ENCODE data around the gene MICALL2.

MICALL2 gene

DNA sequence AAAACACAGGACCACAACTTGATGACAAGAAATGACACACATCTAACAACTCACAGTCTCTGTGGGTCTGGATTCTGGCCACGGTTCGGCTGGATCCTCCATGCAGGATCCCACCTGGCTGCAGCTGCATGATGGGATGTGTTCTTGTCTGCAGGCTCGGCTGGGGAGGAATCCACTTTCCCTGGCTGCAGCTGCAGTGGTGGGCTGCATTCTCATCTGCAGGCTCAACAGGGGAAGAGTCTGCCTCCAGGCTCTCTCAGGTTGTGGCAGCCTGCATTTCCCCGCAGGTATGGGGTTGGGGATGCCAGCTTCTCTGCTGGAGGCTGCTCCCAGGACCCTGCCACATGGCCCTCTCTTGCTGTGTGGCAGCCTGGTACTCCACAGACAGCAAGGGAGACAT lies 64.9 kb downstream of the MICALL2 start:
- no peak for DNase-seq (ENCODE audit: low read depth)

DNA sequence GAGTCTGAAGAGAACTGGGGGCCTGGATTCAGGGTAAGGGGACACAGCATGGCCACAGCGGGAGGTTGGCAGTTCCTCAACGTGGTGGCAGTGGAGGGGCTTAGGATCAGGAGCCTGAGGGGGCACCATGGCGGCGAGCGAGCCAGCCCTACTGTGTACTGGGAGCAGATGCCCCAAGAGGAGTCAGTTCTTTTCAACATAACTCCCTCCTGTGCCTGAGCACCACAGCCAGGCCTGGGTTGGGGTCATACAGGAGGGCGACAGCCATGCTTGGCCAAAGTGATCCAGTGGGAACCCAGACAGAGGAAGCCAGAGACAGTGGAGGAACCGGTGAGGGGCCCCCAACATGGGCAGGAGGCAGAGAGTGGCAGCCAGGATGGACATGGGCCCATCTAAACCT lies 65.8 kb downstream of the MICALL2 start:
- no peak for DNase-seq (ENCODE audit: low read depth)

DNA sequence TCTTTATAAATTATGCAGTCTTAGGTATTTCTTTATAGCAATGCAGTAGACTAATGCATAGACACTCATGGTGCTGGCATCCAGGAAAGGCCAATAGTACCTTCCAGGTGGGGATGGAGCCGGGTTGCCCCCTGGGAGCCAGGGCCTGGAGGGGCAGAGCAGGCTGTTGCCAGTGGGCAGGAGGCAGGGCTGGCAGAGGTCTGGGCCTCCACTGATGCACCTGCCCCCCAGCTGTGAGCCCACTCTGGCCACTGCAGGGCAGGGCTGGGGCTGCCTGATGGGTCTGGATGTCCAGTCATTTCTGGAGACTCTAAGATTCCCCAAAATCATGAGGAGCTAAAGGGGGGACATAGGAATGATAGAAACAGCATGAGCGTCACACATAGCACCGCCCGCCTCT lies 66.7 kb downstream of the MICALL2 start:
- no peak for DNase-seq (ENCODE audit: low read depth)

DNA sequence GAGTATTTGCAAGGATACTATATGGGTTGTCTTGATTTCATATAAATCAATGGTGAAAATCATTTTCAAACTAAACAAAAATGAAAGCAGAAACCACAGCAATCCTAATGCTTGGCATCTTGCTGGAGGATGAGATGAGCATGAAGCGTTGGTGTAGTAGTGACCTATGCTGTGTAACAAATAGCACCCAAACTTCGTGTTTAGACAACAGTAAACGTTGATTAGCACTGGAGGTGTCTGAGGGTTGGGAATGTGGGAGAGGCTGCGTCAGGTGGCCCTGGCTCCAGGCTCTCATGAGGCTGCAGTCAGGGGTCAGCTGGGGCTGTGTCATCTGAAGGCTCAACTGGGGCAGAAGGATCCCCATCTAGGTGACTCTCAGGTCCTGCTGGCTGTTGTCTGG lies 67.8 kb downstream of the MICALL2 start:
- no peak for DNase-seq (ENCODE audit: low read depth)

DNA sequence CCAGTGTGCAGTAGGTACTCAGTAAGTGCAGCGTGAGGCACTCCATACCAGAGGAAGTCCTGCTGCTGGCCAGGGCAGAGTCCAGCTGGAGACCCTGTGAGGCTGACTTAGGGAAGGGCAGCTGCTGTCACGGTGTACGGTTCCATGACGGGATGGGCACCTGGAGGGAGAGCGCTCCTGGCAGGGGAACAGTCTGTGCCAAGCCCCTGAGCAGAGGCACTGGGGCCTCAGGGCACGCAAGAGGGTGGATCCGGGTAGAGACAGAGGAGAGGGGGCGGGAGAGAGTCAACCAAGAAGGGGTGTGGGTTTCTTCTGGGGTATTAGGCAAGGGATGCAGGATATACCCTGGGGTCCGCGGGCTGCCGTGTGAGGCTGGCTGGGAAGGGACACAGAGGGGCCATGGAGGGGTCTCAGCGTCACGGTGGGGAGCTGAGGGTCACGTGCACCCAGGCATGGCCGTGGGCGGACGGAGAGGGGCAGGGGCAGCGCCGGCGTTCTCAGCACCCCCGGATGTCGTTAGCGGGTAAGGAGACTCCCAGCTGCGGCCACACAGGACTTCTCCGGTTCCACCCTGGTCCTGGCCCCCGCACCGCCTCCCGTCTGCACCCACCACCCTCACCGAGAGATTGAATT lies 70.5 kb downstream of the MICALL2 start:
- no peak for DNase-seq (ENCODE audit: low read depth)

DNA sequence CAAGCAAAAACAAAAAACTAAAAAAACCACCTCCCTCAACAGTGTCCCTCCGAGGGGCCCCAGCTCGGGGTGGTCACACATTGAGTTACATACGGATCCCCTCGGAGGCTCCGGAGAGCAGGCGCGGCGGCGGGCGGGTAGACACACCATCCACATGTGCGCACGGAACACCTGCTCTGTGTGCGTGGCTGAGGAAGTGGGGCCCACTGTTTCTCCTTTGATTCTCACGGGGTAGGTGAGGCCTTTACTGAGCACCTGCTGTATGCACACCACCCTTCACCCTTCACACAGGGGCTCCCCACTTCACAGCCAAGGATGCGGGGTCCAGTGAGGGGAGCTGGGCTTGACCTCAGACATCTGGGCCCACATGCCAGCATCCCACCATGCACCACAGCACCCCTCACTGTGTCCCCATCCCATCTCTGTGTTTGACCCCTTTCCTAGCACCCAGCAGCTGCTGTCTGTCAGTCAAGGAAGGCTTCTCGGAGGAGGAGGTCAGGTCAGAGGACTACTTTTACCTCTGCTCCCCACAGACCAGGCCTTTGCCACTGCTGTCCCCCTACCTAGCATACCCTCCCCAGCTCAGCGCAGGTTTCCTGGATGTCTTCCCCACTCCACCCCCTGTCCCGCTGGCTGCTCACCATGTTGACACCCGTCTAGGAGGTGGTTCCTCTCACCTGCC lies 71.1 kb downstream of the MICALL2 start:
- no peak for DNase-seq (ENCODE audit: low read depth)

DNA sequence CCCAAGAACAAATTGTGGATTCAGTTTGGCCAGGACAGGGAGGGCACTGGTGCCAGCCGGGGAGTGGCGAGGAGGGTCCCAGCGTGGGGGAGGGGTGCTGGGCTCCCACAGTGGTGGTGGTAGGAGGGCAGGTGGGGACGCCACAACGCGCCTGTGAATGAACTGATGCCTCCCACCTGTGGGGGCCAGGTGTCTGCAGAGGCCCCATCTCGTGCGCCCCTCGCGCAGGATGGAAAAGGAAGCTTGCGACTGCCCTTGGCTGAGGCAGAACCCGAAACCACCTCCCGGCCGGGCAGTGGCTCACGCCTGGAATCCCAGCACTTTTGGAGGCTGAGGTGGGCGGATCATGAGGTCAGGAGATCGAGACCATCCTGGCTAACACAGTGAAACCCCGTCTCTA lies 72.0 kb downstream of the MICALL2 start:
- DNase-seq (ENCODE audit: low read depth): no peak

DNA sequence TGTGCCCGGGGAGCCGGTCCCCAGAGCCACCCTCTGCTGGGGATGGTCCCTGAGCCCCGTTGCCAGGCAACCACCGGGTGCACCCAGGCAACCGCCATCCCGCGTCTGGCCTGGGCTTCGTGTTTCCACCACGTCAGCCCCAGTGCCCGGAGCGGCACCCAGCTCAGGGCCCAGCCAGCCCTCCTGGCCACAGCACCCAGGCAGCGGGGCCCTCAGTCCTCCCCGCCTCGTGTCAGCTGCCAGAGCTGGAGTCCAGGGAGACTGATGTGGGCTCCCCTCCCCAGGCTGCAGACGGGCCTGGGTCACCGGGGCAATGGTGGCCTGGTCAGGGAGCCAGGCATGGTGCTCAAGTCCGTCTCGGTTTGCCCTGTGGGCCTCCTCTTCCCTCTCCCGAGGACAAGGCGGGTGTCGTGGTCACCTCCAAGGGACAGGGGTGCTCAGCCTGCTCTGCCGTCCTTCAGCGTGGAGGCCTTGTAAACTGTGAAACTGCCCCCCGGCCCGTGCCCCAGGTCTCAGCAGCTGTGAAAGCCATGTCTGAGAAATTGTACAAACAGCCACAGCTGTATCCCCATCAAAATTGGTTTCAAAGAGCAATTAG lies 72.5 kb downstream of the MICALL2 start:
- no peak for DNase-seq (ENCODE audit: low read depth)

DNA sequence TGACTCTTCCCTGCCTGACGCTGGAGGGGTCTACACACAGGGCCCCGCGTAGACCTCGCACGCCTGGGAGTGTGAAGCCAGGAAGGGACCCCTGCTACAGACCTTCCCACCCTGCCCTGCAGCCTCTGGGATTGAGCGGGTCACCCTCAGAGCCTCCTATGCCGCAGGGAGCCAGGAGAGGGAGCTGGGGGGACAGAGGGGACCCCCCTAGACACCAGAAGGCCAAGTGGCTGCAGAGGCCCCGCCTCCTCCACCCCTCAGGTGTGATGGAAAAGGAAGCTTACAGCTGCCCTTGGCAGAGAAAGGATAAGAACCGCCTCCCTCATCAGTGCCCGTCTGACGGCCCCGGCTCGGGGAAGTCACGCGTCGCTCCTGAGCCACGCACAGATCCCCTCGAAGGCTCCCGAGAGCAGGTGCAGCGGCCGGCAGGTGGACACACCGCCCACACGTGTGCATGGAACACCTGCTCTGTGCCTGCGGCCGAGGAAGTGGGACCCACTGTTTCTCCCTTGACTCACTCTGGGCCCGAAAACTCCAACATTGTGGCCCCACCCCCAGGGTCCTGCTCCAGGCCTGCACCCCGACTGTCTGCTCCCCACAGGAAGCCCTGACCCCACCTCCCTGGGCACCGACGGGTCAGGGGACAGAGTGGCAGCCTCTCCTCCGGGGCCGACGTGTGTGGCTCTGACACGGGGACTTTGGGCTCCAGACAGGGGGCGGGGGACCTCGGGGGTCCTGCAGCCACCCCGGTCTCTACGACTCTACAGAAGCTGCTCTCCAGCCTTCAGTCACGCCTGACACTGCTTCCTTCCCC lies 73.3 kb downstream of the MICALL2 start:
- no peak for DNase-seq (ENCODE audit: low read depth)

DNA sequence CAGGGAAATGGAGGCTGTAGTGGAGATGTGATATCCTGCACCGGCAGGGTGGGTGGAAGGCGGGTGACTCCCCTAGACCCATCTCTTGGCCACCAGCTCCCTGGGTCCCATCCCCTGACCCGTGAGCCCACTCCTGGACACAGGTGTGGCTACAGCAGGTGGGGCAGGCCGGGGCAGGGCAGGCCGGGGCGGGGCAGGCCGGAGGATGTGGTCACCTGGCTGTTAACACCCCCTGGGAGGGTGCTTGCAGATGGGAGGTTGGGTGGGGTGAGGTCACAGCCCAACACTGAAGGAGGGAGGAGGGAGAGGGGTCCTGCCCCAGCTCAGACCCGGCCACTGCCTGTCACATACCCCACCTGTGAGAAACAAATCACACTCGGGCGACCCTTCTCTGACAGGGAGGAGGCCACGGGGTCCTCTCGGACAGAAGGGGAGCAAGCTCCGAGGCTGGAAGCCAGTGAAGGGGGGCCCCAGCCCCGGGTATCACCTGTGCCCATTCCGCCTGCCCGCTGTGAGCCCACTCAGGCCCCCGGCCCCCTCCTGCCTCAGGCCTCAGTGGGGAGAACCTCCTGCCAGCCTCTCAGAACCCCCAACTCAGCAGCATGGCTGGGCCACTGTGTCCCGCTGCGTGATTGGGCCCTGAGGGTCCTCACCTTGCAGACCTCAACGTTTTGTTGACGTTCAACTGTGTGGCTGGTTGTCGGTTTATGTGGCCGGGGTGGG lies 74.0 kb downstream of the MICALL2 start:
- DNase-seq (ENCODE audit: low read depth): no peak

Measured in stimulated activated CD8-positive, alpha-beta memory T cell treated with anti-CD3 and anti-CD28 coated beads, Interleukin-15, amount 100 ng/mL, for 24 hours (primary cell).